Measurements from ENCODE around the gene TAS2R41. TPM values are rescaled to one million over a fixed set of nuclear protein-coding genes. Genes with fewer than 3 reads are reported as not detected.

Gene TAS2R41
- total RNA-seq (under 1 TPM in 1 of 9 donors, not detected in 8; 0.28 TPM), polyA plus RNA-seq (not detected)
- long read RNA-seq, donor 1, result 0 reads
- long read RNA-seq, donor 2, result 0 reads
- long read RNA-seq, donor 3, result 0 reads
- long read RNA-seq, donor 4, result 0 reads
- long read RNA-seq, donor 5, result 0 reads
- long read RNA-seq, donor 6, result 0 reads
- long read RNA-seq, donor 7, result 0 reads
- long read RNA-seq, donor 8, result 0 reads
- long read RNA-seq, donor 9, result 0 reads
- long read RNA-seq, donor 10, result 0 reads

DNA sequence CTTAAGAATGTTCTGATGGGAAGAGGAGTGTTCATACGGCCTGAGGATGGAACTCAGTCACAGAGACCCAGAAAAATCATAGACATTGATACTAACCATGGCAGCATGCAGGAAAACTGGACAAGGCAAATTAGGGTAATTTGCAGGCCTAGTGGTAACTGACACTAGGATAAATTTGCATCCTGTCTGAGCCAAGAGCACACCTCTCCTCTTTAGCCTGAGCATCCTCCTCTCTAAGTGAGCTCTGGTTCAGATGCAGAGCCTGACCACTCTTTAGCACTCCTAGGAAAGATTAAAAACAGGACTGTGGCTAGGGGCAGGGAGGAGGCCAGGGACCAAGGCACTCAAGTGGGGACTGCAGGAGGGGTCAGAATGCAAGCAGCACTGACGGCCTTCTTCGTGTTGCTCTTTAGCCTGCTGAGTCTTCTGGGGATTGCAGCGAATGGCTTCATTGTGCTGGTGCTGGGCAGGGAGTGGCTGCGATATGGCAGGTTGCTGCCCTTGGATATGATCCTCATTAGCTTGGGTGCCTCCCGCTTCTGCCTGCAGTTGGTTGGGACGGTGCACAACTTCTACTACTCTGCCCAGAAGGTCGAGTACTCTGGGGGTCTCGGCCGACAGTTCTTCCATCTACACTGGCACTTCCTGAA, at the start of gene TAS2R41:
Gene TAS2R41 (plus strand): TSS at position 373 of the 650 bp plus-strand sequence. CDS start 0 bp downstream, at position 373.
- Histone ChIP-seq H3K27me3 (no peaks in the 10 kb centered on the region), H3K4me3 (no peak within 1 kb of the TSS), H3K27ac (no peak within 1 kb of the TSS), H3K9me3 (replicated peaks in 1 of 3) (no peaks in the 10 kb centered on the region), H3K4me1 (replicated peaks in 1 of 2) (no peaks in the 10 kb centered on the region), H3K36me3 (replicated peaks in 1 of 2) (no peaks in the 10 kb centered on the region)
- 63 to 74% (median 68%) methylated on average over 7 to 10 of the region's 10 CpGs for WGBS, 4 donors
- no peak for DNase-seq
- intact Hi-C loops (cut with DNase I), result no loop called here
- TF ChIP-seq POLR2A (IDR thresholded peaks at IDR 0.05), result no peak
- TF ChIP-seq, protein P1, sequence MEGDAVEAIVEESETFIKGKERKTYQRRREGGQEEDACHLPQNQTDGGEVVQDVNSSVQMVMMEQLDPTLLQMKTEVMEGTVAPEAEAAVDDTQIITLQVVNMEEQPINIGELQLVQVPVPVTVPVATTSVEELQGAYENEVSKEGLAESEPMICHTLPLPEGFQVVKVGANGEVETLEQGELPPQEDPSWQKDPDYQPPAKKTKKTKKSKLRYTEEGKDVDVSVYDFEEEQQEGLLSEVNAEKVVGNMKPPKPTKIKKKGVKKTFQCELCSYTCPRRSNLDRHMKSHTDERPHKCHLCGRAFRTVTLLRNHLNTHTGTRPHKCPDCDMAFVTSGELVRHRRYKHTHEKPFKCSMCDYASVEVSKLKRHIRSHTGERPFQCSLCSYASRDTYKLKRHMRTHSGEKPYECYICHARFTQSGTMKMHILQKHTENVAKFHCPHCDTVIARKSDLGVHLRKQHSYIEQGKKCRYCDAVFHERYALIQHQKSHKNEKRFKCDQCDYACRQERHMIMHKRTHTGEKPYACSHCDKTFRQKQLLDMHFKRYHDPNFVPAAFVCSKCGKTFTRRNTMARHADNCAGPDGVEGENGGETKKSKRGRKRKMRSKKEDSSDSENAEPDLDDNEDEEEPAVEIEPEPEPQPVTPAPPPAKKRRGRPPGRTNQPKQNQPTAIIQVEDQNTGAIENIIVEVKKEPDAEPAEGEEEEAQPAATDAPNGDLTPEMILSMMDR (IDR thresholded peaks at IDR 0.05), result no peak

DNA sequence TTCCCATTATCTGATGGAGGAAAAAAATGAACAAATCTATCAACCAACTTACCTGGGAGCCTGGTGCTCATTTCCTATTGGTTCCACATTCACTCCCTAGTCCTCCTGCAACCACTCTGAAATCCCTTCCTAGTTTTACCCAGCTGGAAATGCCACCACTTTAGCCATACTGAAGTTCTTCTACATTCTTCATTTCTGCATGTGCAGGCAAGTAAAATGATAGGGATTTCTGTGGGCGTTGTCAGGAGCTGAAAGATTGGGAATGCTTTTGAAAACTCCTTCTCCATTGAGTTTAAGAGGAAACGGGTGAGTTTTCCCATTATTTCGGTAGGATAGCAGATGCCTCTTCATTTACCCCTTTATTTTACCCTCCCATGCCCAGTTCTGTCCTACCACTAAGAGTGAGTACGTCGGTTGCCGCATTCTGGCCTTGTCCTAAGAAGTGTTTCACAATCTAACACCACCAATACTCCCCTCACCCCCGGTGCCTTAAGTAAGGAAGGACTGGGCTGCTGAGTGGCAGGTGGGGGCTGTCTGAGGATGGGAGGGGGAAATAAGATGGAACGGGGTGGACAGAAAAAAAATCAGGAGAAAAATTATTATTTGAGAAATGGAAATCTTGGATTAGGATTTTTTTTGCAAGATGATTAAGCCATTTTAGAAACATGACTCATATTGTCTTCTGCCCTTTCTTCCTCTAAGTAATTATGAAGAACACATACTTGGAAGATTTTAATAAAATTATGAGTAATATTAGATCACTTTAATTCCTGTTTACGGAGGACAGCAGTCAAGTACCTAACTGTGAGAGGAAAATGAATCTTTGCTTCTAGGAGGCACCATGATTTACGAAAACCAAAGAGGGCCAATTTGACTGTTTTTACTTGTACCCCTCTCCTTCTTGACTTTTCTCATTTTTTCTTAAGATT, 47.6 kb upstream of the TAS2R41 start:
- intact Hi-C loops (cut with DNase I), result no loop called here
- no peaks in the 10 kb centered on the region for H3K4me1 ChIP-seq (replicated peaks in 1 of 2)

DNA sequence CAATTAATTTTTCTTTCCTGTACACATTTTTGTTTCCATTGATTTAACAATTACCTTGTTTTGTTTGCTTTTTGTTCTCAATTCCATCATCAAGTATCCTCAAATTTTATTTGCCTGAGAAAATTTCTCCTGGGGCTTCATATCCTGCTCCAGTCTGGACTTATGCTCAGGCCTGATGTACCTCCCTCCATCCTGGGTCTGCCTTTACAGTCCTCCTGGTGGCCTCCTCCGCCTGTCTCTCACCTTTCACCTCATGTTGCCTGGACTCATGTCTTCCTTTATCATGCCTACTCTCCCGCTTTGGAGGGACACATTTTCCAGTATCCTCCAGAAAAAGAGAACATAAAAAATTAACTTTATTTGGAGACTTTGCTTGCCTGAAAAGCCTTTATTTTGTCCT, 46.6 kb upstream of the TAS2R41 start:
- TF ChIP-seq POLR2A (IDR thresholded peaks at IDR 0.05), result no peak
- TF ChIP-seq, protein P1 (IDR thresholded peaks at IDR 0.05), result no peak
- intact Hi-C loops (cut with DNase I), result no loop called here
- Histone ChIP-seq H3K27ac (no peak overlapping the region), H3K36me3 (replicated peaks in 1 of 2) (no peaks in the 10 kb centered on the region), H3K4me3 (no peak overlapping the region), H3K9me3 (replicated peaks in 1 of 3) (no peaks in the 10 kb centered on the region), H3K4me1 (replicated peaks in 1 of 2) (no peaks in the 10 kb centered on the region), H3K27me3 (no peaks in the 10 kb centered on the region)
- 38 to 82% (median 65%) methylated on average over 2 of the region's 2 CpGs for WGBS, 4 donors
- no peak for DNase-seq

More for the DNA sequence above, 47.6 kb upstream of the TAS2R41 start:
- H3K4me3 ChIP-seq, result no peak overlapping the region
- 68 to 74% (median 71%) methylated on average over 10 of the region's 10 CpGs for WGBS, 4 donors
- DNase-seq, result no peak
- H3K27ac ChIP-seq, result no peak overlapping the region
- no peaks in the 10 kb centered on the region for H3K9me3 ChIP-seq (replicated peaks in 1 of 3)
- no peaks in the 10 kb centered on the region for H3K36me3 ChIP-seq (replicated peaks in 1 of 2)
- TF ChIP-seq POLR2A (IDR thresholded peaks at IDR 0.05), result no peak
- TF ChIP-seq, protein P1 (IDR thresholded peaks at IDR 0.05), result no peak
- H3K27me3 ChIP-seq, result no peaks in the 10 kb centered on the region

- TF ChIP-seq, protein P1 (IDR thresholded peaks at IDR 0.05), result no peak
- TF ChIP-seq POLR2A (IDR thresholded peaks at IDR 0.05), result no peak
- intact Hi-C loops (cut with DNase I), result no loop called here
- DNase-seq, result no peak
- 59 to 74% (median 67%) methylated on average over 4 of the region's 4 CpGs for WGBS, 4 donors
- H3K27me3 ChIP-seq, result no peaks in the 10 kb centered on the region
- no peaks in the 10 kb centered on the region for H3K36me3 ChIP-seq (replicated peaks in 1 of 2)
- no peak overlapping the region for H3K4me3 ChIP-seq
- no peak overlapping the region for H3K27ac ChIP-seq
- H3K4me1 ChIP-seq (replicated peaks in 1 of 2), result no peaks in the 10 kb centered on the region
- H3K9me3 ChIP-seq (replicated peaks in 1 of 3), result no peaks in the 10 kb centered on the region
These were observed 43.9 kb upstream of the TAS2R41 start for GRCh38 chr7:143433759-143434158.
